ENCODE data around the gene GNB1L. TPM values are rescaled to one million over a fixed set of nuclear protein-coding genes. Genes with fewer than 3 reads are reported as not detected.
A peak's percentile ranks its signal among the peaks of the same experiment; 100 is the strongest.

GNB1L gene
- total and polyA plus RNA-seq, 2 of the 13 experiments (the other 11 are each of a cell fraction or from before 2014, with no cell fraction given): 2.5 to 7.4 TPM

GRCh38 chr22:19892257-19892879 is 37.7 kb upstream of the GNB1L start (continued):
- peak; percentile 100 for TF ChIP-seq NFKB2 (CRISPR knock-in tag; IDR thresholded peaks at IDR 0.05; ENCODE audit: borderline replicate concordance)
- TF ChIP-seq ZNF33A (CRISPR knock-in tag; IDR thresholded peaks at IDR 0.05; ENCODE audit: borderline replicate concordance): no peak
- TF ChIP-seq ZBTB8A (CRISPR knock-in tag; IDR thresholded peaks at IDR 0.05; ENCODE audit: borderline replicate concordance, low read depth): 0 out of 2 replicates have a peak, but pooled peaks have one; percentile 38
- TF ChIP-seq U2AF1 (optimal IDR thresholded peaks at IDR 0.05; ENCODE audit: low read depth, low read length): no peak
- no peak for TF ChIP-seq RBM22 (optimal IDR thresholded peaks at IDR 0.05; ENCODE audit: low read length)
- peak; percentile 89 for TF ChIP-seq ELF3 (CRISPR knock-in tag; IDR thresholded peaks at IDR 0.05)
- peak; percentile 80; the same call in 1 of the 2 replicates for TF ChIP-seq GLMP (CRISPR knock-in tag; IDR thresholded peaks at IDR 0.05; ENCODE audit: borderline replicate concordance)
- peak; percentile 89; the same call in 1 of the 2 replicates for TF ChIP-seq ZNF749 (CRISPR knock-in tag; IDR thresholded peaks at IDR 0.05; ENCODE audit: borderline replicate concordance)
- TF ChIP-seq ZNF773 (CRISPR knock-in tag; IDR thresholded peaks at IDR 0.05; ENCODE audit: borderline replicate concordance): peak; percentile 98
- peak; percentile 99 for TF ChIP-seq ZNF709 (CRISPR knock-in tag; IDR thresholded peaks at IDR 0.05)
- peak; percentile 98 for TF ChIP-seq SNAI1 (CRISPR knock-in tag; IDR thresholded peaks at IDR 0.05; ENCODE audit: borderline replicate concordance)
- TF ChIP-seq SIN3A (IDR thresholded peaks at IDR 0.05; ENCODE audit: borderline replicate concordance, low read depth, low read length): no peak
- peak; percentile 83 for TF ChIP-seq TEAD3 (CRISPR knock-in tag; optimal IDR thresholded peaks at IDR 0.05; ENCODE audit: borderline replicate concordance)
- peak; percentile 88 for TF ChIP-seq ZNF318 (CRISPR knock-in tag; IDR thresholded peaks at IDR 0.05)
- peak; percentile 72 for TF ChIP-seq MED8 (CRISPR knock-in tag; IDR thresholded peaks at IDR 0.05; ENCODE audit: insufficient replicate concordance)
- no peak; the same call in 1 of the 2 replicates for TF ChIP-seq ZNF775 (CRISPR knock-in tag; IDR thresholded peaks at IDR 0.05; ENCODE audit: borderline replicate concordance)
- TF ChIP-seq HOMEZ (CRISPR knock-in tag; IDR thresholded peaks at IDR 0.05; ENCODE audit: low read depth): peak; percentile 72; the same call in 1 of the 2 replicates
- no peak for TF ChIP-seq EZH2 (conservative IDR thresholded peaks at IDR 0.05; ENCODE audit: low read depth, low read length)

Data from HepG2 (cell line).